OCI-LY7 (cell line): ENCODE results near the gene CALR.
A peak's percentile ranks its signal among the peaks of the same experiment; 100 is the strongest.

Experiments
- CTCF ChIP-seq: fragments of 200-600 bp; sonication (generic); conservative IDR thresholded peaks from 2 replicates; pipeline ENCODE4 v1.5.1; 2014; ENCODE audit warnings: mild to moderate bottlenecking, antibody characterized with exemption, low read length, moderate library complexity, mixed read lengths
- EZH2phosphoT487 ChIP-seq: fragments of 200-600 bp; sonication (generic); IDR thresholded peaks from 2 replicates; pipeline ENCODE4 v1.6.1; 2018; ENCODE audit warnings: low read depth, borderline replicate concordance, mild to moderate bottlenecking, mixed run types, antibody characterized with exemption, low read length, moderate library complexity, mixed read lengths

GRCh38 chr19:12965017-12965811, 26.8 kb downstream of the CALR start:
- TF ChIP-seq CTCF (peak; percentile 95), EZH2phosphoT487 (no peak)
